ENCODE measurements around the gene VPS8.
A peak's percentile ranks its signal among the peaks of the same experiment; 100 is the strongest.

The VPS8 gene

DNA sequence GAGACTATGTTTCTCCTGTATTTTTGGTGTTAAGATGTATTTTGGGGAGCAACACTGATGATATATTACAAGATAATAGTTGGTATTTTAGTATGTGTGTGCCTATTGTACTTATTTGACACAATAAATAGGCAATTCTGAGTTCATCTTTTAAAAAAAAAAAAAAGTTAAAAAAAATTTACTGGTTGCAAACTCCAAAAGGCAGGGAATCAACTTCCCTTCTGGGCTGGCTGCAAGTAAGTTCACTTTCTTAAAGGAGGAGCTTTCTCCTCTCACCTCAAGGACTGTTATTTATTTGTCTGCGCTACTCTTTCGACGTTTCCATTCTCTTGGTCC is 335 bp upstream of the VPS8 start (continued):
- TF ChIP-seq ZNF8 (CRISPR knock-in tag; IDR thresholded peaks at IDR 0.05) (no peak), TCF4 (CRISPR knock-in tag; IDR thresholded peaks at IDR 0.05; ENCODE audit: borderline replicate concordance) (no peak), ZFP3 (CRISPR knock-in tag; IDR thresholded peaks at IDR 0.05) (no peak), CSDC2 (CRISPR knock-in tag; IDR thresholded peaks at IDR 0.05) (no peak), ARNTL (CRISPR knock-in tag; IDR thresholded peaks at IDR 0.05; ENCODE audit: borderline replicate concordance, low read depth) (no peak), TOX (CRISPR knock-in tag; IDR thresholded peaks at IDR 0.05; ENCODE audit: borderline replicate concordance) (no peak), PPARA (CRISPR knock-in tag; IDR thresholded peaks at IDR 0.05; ENCODE audit: borderline replicate concordance) (no peak), ZC3H10 (CRISPR knock-in tag; IDR thresholded peaks at IDR 0.05) (no peak), ESRRG (CRISPR knock-in tag; IDR thresholded peaks at IDR 0.05) (no peak), RARB (CRISPR knock-in tag; IDR thresholded peaks at IDR 0.05) (no peak), ZNF70 (CRISPR knock-in tag; IDR thresholded peaks at IDR 0.05) (no peak)

DNA sequence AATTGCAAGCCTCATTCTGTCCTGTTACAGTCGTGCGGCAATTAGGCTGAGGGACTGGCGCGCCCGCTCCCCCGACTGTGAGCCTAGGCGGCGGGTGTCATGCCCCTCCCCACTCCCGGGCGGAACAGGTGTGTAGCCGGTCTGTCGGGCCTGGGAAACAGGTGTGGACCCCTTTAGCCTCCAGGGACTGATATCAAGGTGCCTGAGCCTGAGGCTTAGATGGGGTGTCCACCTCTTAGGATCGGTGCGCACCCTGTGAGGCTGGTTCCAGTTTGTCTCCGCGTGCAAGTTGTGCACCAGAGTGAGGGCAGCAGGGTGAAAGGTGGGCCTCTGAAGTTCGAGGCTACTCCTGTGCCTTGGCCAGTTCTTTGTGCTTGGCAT is 686 bp downstream of the VPS8 start:
- no peak for TF ChIP-seq RARB (CRISPR knock-in tag; IDR thresholded peaks at IDR 0.05)
- TF ChIP-seq, protein P1, sequence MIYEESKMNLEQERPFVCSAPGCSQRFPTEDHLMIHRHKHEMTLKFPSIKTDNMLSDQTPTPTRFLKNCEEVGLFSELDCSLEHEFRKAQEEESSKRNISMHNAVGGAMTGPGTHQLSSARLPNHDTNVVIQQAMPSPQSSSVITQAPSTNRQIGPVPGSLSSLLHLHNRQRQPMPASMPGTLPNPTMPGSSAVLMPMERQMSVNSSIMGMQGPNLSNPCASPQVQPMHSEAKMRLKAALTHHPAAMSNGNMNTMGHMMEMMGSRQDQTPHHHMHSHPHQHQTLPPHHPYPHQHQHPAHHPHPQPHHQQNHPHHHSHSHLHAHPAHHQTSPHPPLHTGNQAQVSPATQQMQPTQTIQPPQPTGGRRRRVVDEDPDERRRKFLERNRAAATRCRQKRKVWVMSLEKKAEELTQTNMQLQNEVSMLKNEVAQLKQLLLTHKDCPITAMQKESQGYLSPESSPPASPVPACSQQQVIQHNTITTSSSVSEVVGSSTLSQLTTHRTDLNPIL (CRISPR knock-in tag; IDR thresholded peaks at IDR 0.05; ENCODE audit: low read depth), result no peak
- no peak for TF ChIP-seq ZC3H10 (CRISPR knock-in tag; IDR thresholded peaks at IDR 0.05)
- TF ChIP-seq BACH2 (CRISPR knock-in tag; IDR thresholded peaks at IDR 0.05; ENCODE audit: borderline replicate concordance), result no peak
- TF ChIP-seq, protein P2, sequence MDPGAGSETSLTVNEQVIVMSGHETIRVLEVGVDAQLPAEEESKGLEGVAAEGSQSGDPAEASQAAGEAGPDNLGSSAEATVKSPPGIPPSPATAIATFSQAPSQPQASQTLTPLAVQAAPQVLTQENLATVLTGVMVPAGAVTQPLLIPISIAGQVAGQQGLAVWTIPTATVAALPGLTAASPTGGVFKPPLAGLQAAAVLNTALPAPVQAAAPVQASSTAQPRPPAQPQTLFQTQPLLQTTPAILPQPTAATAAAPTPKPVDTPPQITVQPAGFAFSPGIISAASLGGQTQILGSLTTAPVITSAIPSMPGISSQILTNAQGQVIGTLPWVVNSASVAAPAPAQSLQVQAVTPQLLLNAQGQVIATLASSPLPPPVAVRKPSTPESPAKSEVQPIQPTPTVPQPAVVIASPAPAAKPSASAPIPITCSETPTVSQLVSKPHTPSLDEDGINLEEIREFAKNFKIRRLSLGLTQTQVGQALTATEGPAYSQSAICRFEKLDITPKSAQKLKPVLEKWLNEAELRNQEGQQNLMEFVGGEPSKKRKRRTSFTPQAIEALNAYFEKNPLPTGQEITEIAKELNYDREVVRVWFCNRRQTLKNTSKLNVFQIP (CRISPR knock-in tag; IDR thresholded peaks at IDR 0.05; ENCODE audit: borderline replicate concordance, low read depth), result no peak
- no peak for TF ChIP-seq ZFP3 (CRISPR knock-in tag; IDR thresholded peaks at IDR 0.05)
- TF ChIP-seq OSR1 (CRISPR knock-in tag; IDR thresholded peaks at IDR 0.05), result no peak
- TF ChIP-seq TCF4 (CRISPR knock-in tag; IDR thresholded peaks at IDR 0.05; ENCODE audit: borderline replicate concordance), result no peak
- TF ChIP-seq ARNTL (CRISPR knock-in tag; IDR thresholded peaks at IDR 0.05; ENCODE audit: borderline replicate concordance, low read depth), result no peak
- no peak for TF ChIP-seq ZNF565 (CRISPR knock-in tag; conservative IDR thresholded peaks at IDR 0.05; ENCODE audit: low read depth)
- TF ChIP-seq ZNF70 (CRISPR knock-in tag; IDR thresholded peaks at IDR 0.05), result no peak
- TF ChIP-seq, protein P3, sequence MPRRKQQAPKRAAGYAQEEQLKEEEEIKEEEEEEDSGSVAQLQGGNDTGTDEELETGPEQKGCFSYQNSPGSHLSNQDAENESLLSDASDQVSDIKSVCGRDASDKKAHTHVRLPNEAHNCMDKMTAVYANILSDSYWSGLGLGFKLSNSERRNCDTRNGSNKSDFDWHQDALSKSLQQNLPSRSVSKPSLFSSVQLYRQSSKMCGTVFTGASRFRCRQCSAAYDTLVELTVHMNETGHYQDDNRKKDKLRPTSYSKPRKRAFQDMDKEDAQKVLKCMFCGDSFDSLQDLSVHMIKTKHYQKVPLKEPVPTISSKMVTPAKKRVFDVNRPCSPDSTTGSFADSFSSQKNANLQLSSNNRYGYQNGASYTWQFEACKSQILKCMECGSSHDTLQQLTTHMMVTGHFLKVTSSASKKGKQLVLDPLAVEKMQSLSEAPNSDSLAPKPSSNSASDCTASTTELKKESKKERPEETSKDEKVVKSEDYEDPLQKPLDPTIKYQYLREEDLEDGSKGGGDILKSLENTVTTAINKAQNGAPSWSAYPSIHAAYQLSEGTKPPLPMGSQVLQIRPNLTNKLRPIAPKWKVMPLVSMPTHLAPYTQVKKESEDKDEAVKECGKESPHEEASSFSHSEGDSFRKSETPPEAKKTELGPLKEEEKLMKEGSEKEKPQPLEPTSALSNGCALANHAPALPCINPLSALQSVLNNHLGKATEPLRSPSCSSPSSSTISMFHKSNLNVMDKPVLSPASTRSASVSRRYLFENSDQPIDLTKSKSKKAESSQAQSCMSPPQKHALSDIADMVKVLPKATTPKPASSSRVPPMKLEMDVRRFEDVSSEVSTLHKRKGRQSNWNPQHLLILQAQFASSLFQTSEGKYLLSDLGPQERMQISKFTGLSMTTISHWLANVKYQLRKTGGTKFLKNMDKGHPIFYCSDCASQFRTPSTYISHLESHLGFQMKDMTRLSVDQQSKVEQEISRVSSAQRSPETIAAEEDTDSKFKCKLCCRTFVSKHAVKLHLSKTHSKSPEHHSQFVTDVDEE (CRISPR knock-in tag; IDR thresholded peaks at IDR 0.05), result no peak
- TF ChIP-seq, protein P4, sequence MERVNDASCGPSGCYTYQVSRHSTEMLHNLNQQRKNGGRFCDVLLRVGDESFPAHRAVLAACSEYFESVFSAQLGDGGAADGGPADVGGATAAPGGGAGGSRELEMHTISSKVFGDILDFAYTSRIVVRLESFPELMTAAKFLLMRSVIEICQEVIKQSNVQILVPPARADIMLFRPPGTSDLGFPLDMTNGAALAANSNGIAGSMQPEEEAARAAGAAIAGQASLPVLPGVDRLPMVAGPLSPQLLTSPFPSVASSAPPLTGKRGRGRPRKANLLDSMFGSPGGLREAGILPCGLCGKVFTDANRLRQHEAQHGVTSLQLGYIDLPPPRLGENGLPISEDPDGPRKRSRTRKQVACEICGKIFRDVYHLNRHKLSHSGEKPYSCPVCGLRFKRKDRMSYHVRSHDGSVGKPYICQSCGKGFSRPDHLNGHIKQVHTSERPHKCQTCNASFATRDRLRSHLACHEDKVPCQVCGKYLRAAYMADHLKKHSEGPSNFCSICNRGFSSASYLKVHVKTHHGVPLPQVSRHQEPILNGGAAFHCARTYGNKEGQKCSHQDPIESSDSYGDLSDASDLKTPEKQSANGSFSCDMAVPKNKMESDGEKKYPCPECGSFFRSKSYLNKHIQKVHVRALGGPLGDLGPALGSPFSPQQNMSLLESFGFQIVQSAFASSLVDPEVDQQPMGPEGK (CRISPR knock-in tag; IDR thresholded peaks at IDR 0.05; ENCODE audit: borderline replicate concordance), result no peak
- no peak for TF ChIP-seq CSDC2 (CRISPR knock-in tag; IDR thresholded peaks at IDR 0.05)
- TF ChIP-seq ZNF8 (CRISPR knock-in tag; IDR thresholded peaks at IDR 0.05), result no peak
- no peak for TF ChIP-seq ESRRG (CRISPR knock-in tag; IDR thresholded peaks at IDR 0.05)
- TF ChIP-seq PPARA (CRISPR knock-in tag; IDR thresholded peaks at IDR 0.05; ENCODE audit: borderline replicate concordance), result no peak
- peak; percentile 28 for ATAC-seq

DNA sequence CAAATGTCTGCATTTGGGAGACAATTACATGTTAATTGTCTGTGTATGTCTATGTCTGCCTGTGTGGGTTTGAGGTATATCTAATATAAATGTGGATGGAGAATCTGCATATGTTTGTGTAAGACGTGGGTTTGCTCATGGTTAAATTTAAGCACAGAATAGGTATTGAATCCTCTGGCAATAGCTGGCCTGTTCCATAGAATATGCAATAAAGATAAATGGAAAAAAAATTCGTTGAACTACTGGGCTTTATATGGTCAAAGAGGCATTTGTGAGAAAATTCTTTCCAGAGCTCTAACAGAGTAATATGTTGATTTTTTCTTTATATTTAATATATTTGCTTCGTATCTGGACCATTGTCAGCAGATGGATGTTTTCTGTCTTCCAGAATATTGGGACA is 1.4 kb downstream of the VPS8 start:
- no peak for ATAC-seq

More for the DNA sequence above, 1.4 kb downstream of the VPS8 start:
- TF ChIP-seq ZC3H10 (CRISPR knock-in tag; IDR thresholded peaks at IDR 0.05) (no peak), PPARA (CRISPR knock-in tag; IDR thresholded peaks at IDR 0.05; ENCODE audit: borderline replicate concordance) (no peak), TCF4 (CRISPR knock-in tag; IDR thresholded peaks at IDR 0.05; ENCODE audit: borderline replicate concordance) (no peak), CSDC2 (CRISPR knock-in tag; IDR thresholded peaks at IDR 0.05) (no peak)
- TF ChIP-seq, protein P1 (CRISPR knock-in tag; IDR thresholded peaks at IDR 0.05; ENCODE audit: low read depth), result no peak
- TF ChIP-seq, protein P2 (CRISPR knock-in tag; IDR thresholded peaks at IDR 0.05; ENCODE audit: borderline replicate concordance, low read depth), result no peak
